ENCODE measurements around the gene MAPKAP1.
A peak's percentile ranks its signal among the peaks of the same experiment; 100 is the strongest.

Gene MAPKAP1

DNA sequence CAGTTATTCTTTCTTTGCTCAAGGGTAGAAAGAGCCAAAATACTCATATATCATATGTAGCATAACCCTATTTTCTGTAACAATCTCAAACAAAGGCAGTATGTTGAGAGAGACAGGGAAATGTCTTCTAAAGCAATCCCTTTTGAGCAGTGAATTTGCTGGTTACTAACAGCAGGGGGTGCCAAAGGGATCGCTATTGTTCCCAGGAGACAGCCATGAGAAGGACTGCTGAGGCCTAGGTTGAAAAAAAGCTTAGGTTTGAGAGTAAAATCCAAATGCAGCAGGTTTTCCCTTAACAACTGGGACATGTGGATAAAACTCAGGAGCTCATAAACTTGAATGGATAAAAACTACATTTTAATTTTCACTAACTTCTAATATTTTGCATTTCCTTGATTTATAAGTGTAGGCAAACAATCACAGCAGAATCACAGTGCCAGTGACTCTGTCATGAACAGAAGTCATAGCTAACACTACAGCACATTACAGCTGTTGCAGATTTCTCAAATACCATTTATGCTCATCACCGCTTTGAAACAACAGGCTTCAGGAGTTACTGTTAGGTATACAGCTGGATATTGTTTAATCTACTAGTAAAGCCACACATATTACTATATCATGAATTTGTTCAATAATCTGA, 148.4 kb downstream of the MAPKAP1 start:
- DNase-seq: peak; percentile 67

DNA sequence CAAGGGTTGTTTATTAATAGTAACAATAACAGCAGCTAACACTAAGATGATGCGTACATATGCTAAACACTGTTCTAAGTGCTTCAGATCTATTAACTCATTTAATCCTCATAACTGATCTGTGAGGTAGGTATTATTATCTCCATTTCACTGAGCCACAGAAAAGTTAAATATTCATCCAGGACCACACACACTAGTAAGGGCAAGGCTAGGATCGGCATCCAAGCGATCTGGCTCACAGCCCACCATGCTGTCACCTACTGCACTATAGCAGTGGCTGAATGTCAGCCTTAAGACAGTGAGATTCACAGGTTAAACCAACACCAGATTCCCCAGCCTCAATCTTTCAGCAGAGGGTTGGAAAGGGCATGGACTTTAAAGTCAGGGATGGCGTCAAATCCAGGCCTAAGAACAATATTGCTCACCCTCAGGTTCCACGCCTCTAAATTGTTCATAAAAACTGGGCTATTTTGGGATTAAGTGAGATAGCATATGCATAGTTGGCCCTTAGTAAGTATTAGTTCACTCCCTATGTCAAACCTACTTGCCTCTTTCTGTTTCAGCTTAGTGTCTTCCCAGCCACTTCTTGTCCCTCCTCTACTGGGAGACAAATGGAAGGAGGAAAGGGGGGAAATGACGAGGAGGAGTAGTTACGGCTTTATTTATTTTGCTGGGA, 150.8 kb downstream of the MAPKAP1 start:
- no peak for DNase-seq

DNA sequence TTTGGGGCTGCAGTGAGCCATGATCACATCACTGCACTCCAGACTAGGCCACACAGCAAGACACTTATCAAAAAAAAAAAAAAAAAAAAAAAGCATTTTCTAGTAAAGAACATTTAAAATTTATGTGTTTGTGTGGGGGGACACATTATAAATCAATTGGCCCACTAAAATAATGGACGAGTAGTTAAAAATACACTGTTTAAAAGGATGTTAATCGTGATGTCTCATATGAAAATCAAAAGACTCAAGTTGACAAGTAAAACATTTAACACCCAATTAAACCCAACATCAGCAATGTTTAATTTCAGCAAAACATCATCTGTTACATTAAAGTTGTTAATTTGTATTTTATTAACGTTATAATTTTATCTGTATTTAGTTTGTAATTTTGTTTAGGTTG, 152.3 kb downstream of the MAPKAP1 start:
- DNase-seq: no peak

DNA sequence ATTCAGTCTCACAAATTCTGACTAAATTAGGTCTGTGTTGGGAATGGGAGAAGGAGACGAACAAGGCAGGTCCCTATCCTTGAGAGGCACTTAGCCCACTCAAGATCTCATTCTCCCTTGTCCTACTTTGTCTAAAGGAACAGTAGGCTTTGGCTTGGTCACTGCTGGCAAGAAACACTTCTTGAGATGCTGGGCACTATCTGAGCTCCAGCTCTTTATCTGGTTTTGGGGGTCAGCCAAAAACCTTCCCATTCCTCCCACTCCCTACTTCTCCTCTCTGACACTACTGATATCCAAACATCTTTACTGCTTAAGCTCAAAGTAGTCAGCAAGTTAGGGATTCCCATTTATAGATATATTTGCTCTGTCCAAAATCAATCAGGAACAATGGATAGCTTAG, 155.2 kb downstream of the MAPKAP1 start:
- no peak for DNase-seq

DNA sequence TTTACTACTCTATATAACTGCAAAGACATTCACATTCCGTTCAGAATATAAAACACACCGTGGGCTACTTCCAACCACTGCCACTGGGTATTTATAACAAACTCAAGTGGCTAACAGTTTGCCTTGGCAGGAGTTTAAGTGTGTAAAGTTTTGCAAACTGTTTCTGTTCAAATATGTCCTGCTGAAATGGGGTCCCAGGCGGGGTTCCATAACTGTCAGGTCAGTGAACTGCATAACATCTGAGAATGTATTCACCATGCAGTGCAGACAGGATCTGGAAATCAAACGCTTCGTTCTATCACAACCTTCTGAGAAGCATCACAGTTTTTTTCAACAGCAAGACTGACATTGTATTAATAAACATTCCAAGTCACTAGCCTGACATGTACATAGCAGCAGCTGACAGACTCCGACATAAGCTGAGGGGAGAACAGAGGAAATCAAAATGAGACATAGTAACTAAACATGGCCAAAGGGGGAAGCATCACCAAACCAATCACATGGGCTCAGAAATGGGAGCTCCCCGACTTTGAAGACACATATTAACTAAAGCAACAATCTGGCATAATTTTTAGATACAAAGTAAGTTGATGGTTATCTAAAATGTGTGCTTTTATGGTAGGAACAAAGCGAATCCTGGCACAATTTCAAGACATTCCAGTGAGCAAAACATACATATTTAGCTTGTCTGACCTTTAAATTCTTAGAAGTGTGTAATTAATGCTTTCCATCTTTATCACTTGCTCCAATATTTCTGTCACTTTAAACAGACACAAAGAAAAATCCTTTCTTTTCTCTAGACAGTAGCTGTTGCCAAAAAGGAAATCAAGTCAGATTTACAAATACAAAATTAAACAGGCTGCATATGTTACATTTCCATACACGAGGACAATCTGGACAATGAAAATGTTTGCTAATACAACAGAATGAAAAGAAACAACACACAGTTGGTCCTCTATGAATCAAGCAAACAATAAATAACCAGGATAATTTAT, 156.8 kb downstream of the MAPKAP1 start:
- DNase-seq: no peak

DNA sequence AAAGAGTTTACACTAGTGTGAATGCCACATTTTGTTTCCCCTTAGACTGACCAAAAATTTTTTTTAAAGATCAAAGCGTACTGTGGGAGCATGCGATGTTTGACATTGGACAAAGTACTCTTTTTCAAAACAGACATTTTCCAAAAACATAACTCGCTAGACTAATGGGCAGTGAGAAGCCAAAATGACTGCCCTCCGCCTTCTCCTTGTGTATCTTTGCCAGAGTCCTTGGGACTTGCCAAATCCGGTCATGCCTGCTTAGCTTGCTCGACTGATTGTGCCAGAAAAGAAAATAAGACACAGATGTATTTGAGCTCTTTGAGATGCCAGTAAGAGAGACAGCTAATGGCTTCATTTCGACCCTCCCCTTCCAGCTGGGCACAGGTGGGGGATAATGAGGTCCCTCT, 157.5 kb downstream of the MAPKAP1 start:
- DNase-seq: no peak

DNA sequence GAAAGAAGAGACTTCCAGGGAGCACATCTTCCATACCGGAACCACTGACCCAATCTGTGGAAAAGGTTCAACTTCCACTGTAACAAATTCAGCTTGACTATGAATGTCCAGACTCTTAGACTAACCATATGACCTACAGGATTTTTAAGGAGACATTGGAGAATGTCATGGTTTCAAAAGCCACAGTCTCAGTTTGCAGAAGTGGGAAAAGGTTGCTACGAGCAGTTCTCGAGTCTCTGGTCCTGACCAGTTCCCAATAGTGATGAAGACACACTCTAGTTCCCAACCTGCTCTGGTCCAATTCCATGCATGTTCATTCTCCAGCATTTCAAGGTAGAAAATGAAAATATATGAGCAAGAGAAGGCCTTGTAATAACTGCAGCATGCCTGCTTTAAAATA, 158.0 kb downstream of the MAPKAP1 start:
- no peak for DNase-seq

DNA sequence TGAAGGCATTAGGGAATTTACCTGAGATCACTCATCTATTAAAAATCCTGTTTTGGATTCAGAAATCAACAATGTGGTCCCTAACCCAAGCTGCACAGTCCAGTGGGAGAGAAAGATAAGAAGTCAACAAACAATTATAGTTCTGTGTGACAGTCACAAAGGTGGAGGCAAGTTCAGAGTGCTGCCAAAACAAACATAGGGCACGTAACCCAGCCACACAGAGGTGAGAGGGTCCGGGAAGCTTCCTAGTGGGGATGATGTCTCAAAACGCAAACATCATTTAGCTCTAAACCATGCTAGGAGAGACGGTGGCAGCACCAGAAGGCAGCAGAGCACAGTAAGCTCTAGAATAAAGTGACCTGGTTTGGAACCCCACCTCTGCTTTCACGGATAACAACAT, 158.9 kb downstream of the MAPKAP1 start:
- no peak for DNase-seq

DNA sequence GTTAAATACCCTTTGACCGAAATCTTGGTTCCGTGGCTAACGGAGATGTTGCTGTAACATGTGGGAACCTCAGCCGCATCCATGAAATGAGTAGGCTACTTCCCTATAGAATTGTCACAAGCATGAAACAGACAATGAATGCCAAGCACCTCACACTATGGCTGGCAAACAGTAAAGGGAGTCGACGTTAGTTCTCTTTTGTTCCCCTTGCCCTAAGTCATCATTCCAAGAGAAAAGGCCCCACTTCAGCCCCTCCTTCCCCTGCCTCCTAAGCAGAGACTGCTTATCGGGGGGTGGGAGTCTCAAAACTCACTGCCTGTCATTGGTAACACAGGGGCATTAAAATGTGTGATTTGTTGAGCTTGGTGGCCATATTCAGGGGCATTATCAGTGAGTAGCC, 159.6 kb downstream of the MAPKAP1 start:
- no peak for DNase-seq

DNA sequence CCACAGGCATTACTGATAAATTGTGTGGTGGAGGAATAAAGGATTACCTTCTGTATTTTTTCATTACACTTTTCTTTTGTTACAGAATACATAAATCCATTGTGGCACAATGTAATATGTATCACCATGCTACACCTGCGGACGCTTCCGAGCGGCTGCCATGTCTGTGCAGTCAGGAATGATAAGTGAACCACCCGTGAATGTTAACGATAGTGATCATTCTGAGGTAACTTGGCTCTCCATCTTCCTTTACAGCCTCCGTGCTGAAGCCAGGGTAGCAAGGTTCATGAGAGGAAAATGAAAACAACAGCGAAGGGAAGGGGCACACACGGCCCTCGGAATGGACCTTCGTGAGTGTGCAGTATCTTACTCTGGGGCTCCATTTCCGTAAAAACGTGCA, 161.2 kb downstream of the MAPKAP1 start:
- no peak for DNase-seq

DNA sequence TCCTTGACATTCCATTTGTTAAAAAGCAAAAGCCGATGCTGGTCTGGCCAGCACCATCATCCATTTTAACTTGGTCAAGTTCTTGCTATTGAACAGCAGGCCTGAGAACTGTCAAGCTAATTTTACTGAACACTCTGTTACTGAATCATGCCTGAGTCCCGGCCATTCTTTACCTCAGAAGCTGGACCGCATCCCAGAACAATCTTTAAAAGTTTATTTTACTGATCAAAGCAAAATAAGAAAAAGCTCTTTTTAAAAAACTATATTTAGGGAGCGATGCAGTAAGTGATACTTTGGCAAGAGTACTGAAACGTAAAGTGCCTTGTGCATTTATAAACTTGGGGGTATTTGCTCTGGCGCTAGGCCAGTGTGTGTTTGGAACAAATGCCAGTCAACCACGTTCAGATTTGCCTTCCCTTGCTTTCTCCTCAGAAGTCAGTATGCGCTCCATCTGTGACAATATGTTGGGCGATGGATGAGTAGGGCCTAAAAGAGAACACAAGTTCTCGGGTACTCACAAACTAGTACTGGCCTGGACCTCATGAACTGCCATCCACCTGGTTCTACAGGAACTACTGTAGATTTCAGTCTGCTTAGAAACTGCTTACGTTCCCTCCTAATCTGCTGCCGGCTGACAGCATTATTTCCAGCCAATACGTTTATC, 161.9 kb downstream of the MAPKAP1 start:
- no peak for DNase-seq

DNA sequence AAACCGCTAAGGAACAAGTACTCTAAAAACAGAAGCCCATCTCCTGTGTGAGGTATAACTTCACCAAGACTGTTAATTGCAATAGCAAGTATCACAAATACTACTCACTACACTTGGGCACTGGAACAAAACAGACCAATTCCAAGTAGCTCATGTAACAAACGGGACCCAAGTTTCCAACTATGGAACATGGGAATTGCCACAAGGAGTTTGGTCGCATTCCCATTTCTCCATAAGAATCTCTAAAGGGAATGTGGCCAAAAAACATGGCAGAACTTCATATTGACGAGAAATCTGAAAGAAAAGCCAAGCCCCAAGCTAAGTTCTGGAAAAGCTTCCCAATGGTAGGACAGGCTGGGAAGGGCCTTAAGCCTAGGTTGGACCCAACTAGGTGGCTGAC, 162.5 kb downstream of the MAPKAP1 start:
- no peak for DNase-seq

DNA sequence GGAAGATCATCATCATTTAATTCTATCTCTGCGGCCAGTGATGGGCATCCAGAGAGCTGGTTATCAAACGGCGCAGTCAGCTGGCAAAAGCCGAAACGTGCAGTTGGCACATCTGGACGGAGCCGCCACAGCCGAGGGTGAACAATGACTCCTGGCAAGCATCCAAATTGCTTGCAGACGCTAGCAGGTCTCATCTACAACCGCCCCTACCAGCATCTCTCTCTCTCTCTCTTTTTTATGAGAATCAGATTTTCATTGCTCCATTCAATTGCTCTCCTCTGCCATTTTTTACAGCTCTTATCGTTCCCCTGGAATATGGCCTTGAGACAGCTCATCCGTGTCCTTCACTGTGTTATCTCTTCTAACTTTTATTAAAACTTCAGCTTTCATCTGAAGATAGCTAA, 165.2 kb downstream of the MAPKAP1 start:
- no peak for DNase-seq

DNA sequence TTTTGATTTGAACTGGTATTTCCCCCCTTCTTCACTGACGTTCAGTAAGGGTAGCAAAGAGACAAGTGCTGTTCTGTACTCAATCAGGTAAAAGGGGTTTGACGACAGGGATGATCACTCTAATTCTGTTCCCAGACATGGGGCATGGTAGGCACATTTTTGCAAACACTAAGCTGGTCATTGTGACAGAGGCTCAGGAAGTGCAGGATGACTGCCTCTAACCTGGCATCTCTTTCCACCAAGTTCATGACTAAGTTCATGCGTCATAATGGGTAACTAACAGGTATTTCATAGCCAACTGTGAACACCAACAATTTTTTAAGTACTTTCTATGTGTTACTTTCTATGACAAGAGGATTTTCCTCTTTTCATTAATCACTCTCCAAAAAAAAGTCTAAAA, 166.5 kb downstream of the MAPKAP1 start:
- DNase-seq: no peak

DNA sequence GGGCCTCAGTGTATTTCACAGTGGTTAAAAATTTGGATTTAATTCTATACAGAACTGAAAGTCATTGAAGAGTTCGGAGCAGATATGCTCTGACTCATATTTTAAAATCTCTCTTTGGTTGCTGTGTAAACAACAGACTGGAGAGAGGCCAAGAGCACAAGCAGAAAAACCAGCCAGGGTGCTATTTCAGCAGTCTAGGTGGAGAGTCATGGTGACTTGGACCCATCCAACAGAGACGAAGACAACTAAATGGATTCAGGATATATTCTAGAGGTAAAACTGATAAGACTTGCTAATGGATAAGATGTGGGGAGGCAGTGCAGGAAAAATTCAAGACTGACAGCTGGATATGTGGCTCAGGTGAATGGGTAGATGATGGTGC, 168.9 kb downstream of the MAPKAP1 start:
- no peak for DNase-seq

DNA sequence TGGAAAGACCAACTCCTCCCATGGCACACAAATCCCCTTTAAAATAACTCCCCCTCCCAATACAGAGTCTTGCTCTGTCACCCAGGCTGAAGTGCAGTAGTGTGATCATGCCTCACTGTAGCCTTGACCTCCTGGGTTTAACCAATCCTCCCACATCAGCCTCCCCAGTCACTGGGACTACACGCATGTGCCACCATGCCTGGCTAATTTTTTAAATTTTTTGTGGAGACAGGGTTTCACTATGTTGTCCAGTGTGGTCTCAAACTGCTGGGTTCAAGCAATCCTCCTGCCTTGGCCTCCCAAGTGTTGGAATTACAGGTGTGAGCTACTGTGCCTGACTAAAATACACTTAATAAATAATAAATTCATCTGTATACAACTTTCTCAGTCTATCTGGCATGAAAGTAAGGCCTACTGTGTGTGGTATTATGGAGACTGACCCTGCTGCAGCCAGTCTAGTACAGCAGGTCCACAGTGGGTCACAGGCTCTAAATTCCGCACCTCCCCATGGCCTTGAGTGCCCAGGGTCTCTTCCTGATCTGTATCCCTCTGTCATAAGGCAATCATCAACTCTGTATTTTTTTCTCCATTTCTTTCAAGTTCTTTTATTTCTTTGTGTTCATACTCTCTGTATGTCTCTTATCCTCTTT, 169.4 kb downstream of the MAPKAP1 start:
- no peak for DNase-seq

DNA sequence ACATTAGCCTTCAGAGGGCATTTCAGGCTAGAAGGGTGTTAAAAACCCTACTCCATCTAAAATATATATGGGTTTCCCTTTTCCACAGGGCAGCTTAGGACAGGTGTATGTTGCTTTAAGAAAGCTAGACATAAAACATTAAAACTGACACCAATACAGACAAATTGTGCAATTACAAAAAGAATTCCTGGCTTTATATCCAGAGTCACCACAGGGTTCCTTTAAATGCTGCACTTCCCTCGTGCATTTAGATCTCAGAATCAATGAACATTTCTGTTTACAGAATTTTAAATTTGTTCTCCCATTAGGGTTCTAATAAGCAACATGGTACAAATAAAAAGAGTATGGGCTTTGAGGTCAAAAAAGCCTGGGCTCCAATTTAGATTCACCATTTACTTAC, 170.2 kb downstream of the MAPKAP1 start:
- DNase-seq: no peak

DNA sequence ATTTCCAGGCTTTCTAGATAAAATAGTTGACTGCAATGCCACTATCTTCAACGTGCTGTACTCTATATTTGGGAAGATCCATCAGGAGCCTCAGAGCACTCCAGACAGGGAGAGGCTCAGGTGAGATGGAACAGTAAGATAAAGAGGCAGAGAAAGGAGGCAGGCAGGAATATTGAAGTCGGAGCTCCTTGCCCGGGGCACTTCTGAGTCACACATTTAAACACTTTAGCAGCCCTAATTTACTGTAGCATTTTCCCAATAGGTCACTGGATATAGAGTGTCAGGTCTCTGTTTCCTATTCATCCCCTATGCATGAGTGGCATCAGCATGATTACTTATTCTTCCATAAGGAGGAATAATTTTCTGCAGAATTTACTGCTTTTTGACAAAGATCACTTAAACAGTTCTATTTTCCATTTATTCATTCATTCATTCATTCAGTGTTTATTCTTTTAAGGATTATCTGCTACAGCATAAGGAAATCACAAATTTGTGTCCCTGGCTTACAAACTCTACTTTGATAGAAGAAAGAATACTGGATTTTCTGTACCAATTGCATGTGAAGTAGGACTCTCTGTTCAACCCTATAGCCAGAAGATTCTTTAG, 170.7 kb downstream of the MAPKAP1 start:
- DNase-seq: no peak

DNA sequence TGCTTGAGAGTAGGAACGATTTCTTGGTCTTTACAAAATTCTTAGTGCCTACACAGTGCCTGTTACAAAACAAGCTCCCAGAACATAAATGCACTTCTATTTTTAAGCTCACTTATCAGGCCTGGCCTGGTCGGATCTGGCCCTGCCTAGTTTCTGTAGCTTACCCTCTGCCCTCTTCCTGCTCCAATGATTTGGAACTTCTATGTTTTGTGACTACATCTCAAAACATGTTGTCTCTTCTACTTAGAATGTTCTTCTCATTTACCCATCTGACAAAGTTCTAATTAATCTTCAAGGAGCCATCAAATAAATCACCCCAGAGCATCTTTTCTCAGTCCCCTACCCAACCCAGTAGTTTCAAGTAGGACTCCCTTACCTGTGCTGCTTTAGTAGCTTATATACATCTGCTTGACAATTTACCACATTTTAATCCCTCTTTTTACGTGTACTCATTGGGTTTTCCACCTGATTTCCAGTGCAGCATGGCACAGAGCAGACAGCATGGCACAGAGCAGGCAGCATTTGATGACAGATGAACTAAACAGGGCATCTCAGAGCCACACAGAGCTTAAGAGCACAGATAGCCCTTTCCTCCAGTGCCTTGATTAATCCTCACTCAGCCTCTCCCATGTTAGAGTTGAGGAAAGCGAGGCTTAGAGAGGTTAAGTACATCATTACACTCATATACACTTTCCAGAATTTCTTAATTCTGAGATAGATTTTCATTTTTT, 171.9 kb downstream of the MAPKAP1 start:
- DNase-seq: no peak

DNA sequence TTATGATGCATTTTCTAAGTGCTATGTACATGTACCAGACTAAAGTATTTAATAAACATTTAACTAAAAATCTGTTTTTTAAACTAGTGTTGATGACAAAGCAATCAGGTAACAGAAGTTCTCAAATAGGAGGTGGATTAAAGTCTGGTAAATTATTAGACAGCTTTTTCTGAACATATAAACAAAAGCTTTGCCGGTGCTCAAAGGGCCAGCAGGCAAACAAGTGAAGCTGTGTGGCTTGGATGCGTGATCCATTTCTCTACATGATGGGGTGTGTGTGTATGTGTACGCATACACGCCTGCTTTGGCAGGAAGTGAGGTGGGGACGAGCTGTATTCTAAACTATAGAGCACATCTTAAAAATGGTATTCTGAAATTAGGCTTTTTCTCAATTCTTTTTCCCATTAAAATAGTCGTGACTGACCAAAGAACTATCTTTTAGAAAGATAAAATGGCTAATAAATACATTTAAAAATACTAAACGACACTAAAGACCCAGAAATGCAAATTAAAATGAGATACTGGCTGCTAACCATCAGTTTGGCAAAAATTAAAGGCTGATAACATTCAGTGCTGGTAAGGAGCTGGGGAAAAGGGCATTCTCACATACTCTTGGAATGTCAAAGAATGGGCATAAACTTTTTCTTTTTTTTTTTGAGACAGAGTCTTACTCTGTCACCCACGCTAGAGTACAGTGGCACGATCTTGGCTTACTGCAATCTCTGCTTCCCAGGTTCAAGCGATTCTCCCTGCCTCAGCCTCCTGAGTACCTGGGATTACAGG, 174.0 kb downstream of the MAPKAP1 start:
- DNase-seq: no peak

DNA sequence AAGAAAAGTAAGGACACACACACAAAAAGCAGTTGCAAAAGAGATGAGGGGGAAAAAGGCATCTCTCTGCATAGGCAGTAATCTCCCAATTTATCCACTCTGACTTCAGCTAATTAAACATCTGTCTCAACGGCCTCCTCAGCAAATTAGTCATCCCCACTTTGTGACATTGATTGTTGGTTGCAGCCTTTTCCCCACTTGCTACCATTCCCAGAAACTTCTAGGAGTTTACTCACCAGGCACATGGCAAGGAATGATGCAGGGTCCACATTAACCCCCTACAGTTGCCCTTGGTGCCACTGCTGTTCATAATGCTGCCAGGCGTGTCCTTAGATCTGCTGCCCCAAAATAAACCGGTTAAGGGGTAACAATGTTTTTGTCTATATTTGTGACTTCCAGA, 174.6 kb downstream of the MAPKAP1 start:
- DNase-seq: no peak
